Myocyte (in vitro differentiated cells): ENCODE data around the gene ORMDL2. TPM values are rescaled to one million over a fixed set of nuclear protein-coding genes. Genes with fewer than 3 reads are reported as not detected.
"Not testable (repeated sequence)": the region's sequence is repeated elsewhere in the genome, so short reads cannot be mapped to it uniquely, and the experiment has no call there.

Source experiments
- DNase-seq: peaks from one replicate; pipeline ENCODE4 v3.0.0-alpha.2; 2012; ENCODE audit warnings: low read depth
- total RNA-seq: library from RNA; depleted of rRNA; stranded (reverse); fragments of >200 nt; gene quantifications from 2 replicates; pipeline ENCODE4 v1.2.3, GENCODE V29; 2014

ORMDL2 gene
- total RNA-seq, 1 donor from 2014 or later, result 12.5 TPM

- no peak for DNase-seq
These were observed 10.0 kb downstream of the ORMDL2 start for GRCh38 chr12:55827806-55828205.

GRCh38 chr12:55828357-55828756 lies 10.5 kb downstream of the ORMDL2 start:
- DNase-seq, result no peak

GRCh38 chr12:55829967-55830600 lies 12.2 kb downstream of the ORMDL2 start:
- no peak for DNase-seq

GRCh38 chr12:55830601-55831446 lies 13.0 kb downstream of the ORMDL2 start:
- DNase-seq, result peak; percentile 77

GRCh38 chr12:55831447-55831815 lies 13.6 kb downstream of the ORMDL2 start:
- DNase-seq, result peak; percentile 16

- DNase-seq, result no peak
These were observed 15.2 kb downstream of the ORMDL2 start for GRCh38 chr12:55833056-55833455.

GRCh38 chr12:55834400-55834799 lies 16.6 kb downstream of the ORMDL2 start:
- DNase-seq, result not testable (repeated sequence)

- DNase-seq, result no peak
These were observed 20.5 kb downstream of the ORMDL2 start for GRCh38 chr12:55838361-55838760.

GRCh38 chr12:55839345-55840140 lies 21.7 kb downstream of the ORMDL2 start:
- no peak for DNase-seq

GRCh38 chr12:55840581-55841351 lies 22.9 kb downstream of the ORMDL2 start:
- DNase-seq, result no peak

GRCh38 chr12:55842681-55843429 lies 25.0 kb downstream of the ORMDL2 start, which contains the start of gene MMP19:
TSS of gene MMP19 (minus strand) at chr12:55842936. CDS start at chr12:55842830, 106 bp downstream.
- DNase-seq, result peak; percentile 79

- no peak for DNase-seq
These were observed 25.6 kb downstream of the ORMDL2 start for GRCh38 chr12:55843431-55843830.

GRCh38 chr12:55844961-55845360 lies 27.1 kb downstream of the ORMDL2 start:
- DNase-seq, result no peak

- DNase-seq, result no peak
These were observed 27.5 kb downstream of the ORMDL2 start for GRCh38 chr12:55845361-55845760.

GRCh38 chr12:55845785-55846496 lies 28.1 kb downstream of the ORMDL2 start:
- no peak for DNase-seq

GRCh38 chr12:55847033-55847432 lies 29.2 kb downstream of the ORMDL2 start:
- peak; percentile 51 for DNase-seq

GRCh38 chr12:55847603-55848291 lies 29.9 kb downstream of the ORMDL2 start:
- peak; percentile 90 for DNase-seq

GRCh38 chr12:55849616-55850343 lies 31.9 kb downstream of the ORMDL2 start:
- DNase-seq, result no peak
